LNCAP (cell line): ENCODE data around the gene NRP1.

Experiments
- TF ChIP-seq, protein P1 (sequence below): fragments of 450-650 bp; IDR thresholded peaks from 2 replicates; pipeline ENCODE4 v1.5.1; 2017; ENCODE audit warnings: mild to moderate bottlenecking

NRP1 gene

DNA sequence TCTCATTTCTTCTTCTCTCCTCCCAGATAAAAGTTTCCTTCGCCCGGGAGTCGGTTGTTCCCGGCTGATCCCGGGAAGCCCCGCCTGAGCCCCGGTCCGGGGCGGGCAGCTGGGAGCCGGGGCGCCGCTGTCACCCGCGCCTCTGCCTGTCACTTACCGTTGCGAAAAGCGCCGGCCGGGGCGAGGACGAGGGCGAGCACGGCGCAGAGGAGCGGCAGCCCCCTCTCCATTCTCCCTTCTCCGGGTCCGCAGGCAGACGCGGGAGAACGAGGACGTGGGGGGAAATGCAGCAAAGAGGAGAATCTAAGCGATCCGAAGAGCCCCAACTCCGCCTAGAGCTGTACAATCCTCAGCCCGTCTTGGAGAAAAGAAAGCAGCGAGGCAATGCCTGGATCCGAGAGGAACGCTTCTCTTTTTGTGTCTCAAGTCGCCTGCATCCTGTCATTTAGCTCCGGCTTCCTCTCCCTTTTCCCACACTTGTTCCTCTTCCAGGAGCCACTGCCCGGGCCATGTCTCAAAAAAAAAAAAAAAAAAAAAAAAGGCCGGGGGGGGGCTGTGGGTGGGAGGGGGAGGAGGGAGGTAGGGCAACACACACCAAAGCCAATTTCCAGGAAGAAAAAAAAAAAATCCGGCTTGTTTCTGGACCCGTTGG is at the start of gene NRP1:
TSS of gene NRP1 (minus strand) at position 515 of the 652 bp plus-strand sequence. CDS start at position 230, 285 bp downstream.
- TF ChIP-seq, protein P1, sequence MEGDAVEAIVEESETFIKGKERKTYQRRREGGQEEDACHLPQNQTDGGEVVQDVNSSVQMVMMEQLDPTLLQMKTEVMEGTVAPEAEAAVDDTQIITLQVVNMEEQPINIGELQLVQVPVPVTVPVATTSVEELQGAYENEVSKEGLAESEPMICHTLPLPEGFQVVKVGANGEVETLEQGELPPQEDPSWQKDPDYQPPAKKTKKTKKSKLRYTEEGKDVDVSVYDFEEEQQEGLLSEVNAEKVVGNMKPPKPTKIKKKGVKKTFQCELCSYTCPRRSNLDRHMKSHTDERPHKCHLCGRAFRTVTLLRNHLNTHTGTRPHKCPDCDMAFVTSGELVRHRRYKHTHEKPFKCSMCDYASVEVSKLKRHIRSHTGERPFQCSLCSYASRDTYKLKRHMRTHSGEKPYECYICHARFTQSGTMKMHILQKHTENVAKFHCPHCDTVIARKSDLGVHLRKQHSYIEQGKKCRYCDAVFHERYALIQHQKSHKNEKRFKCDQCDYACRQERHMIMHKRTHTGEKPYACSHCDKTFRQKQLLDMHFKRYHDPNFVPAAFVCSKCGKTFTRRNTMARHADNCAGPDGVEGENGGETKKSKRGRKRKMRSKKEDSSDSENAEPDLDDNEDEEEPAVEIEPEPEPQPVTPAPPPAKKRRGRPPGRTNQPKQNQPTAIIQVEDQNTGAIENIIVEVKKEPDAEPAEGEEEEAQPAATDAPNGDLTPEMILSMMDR, result no peak

DNA sequence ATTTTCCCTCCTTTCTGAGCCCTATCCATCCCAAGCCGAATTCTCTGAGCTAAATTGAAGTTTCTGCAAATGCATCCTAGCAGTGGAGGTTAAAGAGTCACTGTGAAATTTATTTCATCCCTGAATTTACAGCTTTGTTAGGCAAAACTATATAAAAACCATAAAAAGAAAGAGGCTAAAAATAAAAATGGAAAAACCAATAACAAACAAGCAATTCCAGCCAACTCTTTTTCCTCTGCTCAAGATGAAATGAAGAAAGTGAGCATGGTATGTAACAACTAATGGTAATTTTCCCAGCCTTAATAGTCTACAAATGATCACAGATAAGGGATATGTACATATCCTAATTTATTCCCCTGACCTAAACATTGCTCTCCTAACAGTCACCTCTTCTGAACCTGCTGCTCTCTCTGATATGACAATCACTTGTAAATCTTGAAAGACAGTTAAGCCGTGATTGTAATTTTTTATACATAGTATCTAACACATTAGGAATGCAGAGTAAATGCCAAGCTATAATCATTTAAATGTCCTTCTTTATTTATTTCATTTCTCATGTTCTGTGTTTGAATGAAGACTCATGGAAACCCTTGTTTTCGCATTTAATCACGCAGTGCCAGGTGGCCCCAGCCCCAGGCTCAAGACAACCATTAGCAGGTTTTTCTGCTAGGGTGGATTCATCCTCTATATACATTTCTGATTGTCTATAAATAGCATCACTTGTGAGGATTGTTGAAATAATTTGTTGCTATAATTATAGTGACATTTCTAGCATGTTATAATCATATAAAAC is 48.6 kb upstream of the NRP1 start:
- TF ChIP-seq, protein P1, result no peak

DNA sequence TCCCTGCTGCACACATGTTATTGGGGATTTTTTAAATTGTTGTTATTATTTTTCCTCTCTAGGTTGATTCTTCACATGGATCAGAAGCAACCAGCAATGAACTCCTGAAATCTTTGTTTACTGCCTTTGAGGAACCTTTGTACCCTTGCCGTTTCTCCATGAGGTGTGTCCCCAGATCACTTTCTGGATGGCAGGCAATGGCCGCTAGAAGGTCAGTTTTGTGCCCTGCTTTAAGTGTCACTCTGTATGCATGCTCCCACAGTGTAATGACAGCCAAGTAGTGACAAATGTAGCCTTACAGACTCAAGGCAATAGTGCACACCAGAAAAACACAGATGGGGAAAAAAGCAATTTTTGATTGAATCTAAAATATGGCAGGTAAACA is 47.7 kb upstream of the NRP1 start:
- TF ChIP-seq, protein P1, result no peak

DNA sequence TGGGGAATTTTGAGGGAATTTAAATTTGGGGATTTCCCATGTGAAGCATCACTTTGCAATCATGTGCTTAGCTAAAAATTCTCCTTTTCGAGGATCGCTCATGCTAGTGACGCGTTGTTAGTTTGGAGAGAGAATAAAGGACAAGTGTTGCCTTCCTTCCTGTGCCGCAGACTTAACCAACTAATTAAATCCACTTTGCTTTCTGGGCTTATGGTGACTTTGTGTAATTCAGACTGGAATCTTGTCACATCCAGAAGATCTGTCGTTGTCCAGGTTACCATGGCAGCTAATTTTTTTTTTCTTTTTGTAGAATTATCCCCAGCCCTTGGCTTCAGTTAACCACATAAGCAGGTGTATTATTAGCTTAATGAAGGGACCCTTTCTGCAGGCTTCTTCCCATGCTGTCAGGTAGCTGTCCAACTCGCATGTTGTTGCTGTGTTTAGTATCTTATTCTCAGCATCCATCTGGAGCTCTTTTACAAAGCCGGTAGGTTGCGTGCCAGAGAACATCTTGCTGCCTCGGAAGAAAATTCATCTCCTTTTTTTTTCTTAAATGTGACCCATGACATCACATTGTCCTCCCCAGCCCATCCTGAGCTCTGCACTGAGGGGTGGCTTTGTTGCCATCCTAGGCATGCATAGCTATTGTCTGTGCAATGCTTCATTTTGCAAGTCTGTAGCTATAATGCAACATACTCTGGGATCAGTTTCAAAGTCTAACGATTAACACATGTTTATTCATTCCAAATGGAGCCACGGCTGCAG is 47.2 kb upstream of the NRP1 start:
- TF ChIP-seq, protein P1, result no peak

DNA sequence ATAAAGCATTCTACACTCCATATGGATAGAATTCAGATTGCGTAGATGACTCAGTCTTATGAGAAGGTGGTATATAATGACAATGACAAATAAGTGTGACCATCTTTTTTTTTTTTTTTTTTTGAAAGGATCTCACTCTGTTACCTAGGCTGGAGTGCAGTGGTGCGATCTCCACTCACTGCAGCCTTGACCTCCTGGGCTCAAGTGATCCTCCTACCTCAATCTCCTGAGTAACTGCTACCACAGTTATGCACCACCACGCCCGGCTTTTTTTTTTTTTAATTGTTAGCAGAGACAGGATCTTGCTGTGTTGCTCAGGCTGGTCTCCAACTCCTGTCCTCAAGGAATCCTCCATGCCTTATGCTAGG is 43.2 kb upstream of the NRP1 start:
- TF ChIP-seq, protein P1, result no peak

DNA sequence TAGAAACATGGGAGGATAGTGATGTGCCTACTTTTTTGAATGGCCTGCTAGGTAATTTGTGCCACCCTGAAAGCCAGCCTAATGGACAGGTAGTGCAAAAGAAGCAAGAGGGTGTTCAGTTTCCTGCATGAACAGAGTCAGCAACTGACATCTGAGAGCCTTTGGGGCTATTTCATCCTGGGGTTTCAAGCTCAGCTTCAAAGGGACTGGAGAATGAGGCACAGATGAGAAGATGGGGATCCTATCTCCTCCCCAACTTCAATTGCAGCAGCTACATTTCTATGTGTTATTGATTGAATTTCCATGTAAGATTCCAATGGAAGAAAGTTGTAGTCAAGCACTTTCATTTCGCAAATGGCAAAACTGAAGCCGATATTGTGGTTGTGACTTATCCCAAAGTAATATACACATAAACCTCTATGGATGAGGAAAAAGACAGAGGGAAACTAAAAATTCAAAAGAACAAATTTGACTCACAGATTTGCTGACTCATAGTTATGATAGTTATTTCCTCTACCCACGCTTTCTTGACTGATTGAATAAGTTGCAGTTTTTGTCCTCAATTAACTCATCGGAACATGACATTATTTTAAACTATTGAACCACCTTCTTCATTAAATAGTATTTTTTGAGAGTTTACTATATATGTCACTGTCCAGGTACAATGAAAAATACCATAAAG is 42.6 kb upstream of the NRP1 start:
- TF ChIP-seq, protein P1, result no peak

DNA sequence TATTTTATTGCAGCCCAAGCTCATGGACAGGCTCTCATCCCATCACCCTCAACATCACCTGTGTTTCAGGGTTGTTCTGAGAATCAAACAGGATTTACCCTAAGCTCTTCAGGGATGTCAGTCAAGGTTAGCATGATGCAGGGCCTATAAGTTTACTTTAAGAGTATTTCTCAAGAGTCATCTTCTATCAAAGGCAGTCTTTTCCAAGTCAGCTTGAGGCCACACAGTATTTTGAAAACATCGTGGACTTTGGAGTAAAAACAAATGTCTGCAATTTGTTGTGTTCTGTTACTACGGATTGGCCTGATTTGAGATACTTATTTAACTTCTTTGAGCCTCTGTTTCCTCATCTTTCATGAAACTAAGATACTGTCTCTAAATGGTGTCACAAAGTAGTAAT is 42.0 kb upstream of the NRP1 start:
- TF ChIP-seq, protein P1, result no peak
